Brain microvascular endothelial cell (primary cell): ENCODE results near the gene DUOX1.

Experiments
- DNase-seq: peaks from one replicate; pipeline ENCODE4 v3.0.0-alpha.2; 2020
- H3K27ac ChIP-seq: fragments of 250-450 bp; sonication (Bioruptor Pico); 2 replicates; pipeline ENCODE4 v1.5.1; 2020; ENCODE audit warnings: mild to moderate bottlenecking, moderate library complexity
- H3K27me3 ChIP-seq: fragments of 250-450 bp; sonication (Bioruptor Pico); replicated peaks from 2 replicates; pipeline ENCODE4 v1.5.1; 2020; ENCODE audit warnings: mild to moderate bottlenecking
- H3K36me3 ChIP-seq: fragments of 250-450 bp; sonication (Bioruptor Pico); replicated peaks from 2 replicates; pipeline ENCODE4 v1.5.1; 2020; ENCODE audit warnings: mild to moderate bottlenecking
- H3K4me3 ChIP-seq: 2 replicates; pipeline ENCODE4 v1.5.1; 2011; ENCODE audit warnings: low read depth, mild to moderate bottlenecking, control low read depth, low read length, moderate library complexity
- in situ Hi-C: cut with HindIII; loops from 2 replicates; pipeline ENCODE4 v1.10.0; 2017; ENCODE audit warnings: low sequenced_read_pairs, low pct_ligation_motif_present
- TF ChIP-seq, protein P1 (sequence below): IDR thresholded peaks from 2 replicates; pipeline ENCODE4 v1.5.1; 2011; ENCODE audit warnings: low read depth, mild to moderate bottlenecking, moderate library complexity, low read length, control low read depth, inconsistent platforms; ENCODE audit errors: missing control alignments

Gene DUOX1

DNA sequence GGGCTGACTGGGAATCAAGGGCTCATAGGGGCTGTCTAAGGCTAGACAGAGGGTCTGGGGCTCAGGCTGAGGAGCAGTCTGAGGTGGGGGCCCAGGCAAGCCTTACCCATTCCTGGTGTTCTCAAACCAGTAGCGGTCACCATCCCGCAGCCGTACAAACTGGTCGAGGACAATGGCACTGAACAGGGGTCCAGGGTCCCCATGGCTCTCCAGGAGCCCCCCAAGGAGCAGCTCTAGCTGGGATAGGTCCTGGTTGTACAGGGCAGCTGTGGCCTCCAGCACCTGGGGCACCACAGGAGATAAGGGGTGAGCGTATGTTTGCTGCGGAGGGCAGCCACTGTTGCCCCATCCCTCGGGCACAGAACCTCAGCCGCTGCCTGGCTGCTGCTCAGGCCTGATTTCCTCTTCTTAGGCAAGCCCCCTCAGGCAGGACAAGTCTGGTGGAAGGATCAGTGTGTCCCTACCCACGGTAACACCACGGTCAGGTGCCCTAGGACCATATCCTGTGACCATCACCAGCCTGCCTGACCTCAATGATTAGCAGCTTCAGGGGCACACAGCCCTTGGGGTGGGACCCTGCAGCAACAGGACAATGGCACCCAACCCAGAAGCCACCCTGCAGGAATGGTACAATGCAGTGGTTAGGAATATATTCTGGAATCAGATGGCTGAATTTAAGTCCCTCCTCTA lies 21.7 kb upstream of the DUOX1 start:
- TF ChIP-seq, protein P1, sequence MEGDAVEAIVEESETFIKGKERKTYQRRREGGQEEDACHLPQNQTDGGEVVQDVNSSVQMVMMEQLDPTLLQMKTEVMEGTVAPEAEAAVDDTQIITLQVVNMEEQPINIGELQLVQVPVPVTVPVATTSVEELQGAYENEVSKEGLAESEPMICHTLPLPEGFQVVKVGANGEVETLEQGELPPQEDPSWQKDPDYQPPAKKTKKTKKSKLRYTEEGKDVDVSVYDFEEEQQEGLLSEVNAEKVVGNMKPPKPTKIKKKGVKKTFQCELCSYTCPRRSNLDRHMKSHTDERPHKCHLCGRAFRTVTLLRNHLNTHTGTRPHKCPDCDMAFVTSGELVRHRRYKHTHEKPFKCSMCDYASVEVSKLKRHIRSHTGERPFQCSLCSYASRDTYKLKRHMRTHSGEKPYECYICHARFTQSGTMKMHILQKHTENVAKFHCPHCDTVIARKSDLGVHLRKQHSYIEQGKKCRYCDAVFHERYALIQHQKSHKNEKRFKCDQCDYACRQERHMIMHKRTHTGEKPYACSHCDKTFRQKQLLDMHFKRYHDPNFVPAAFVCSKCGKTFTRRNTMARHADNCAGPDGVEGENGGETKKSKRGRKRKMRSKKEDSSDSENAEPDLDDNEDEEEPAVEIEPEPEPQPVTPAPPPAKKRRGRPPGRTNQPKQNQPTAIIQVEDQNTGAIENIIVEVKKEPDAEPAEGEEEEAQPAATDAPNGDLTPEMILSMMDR: no peak
- Histone ChIP-seq H3K4me3 (no peak overlapping the region), H3K27me3 (peaks cover 31% of the 10 kb centered on the region), H3K36me3 (no peaks in the 10 kb centered on the region), H3K27ac (no peak overlapping the region)
- in situ Hi-C loops: no loop called here
- DNase-seq: no peak

DNA sequence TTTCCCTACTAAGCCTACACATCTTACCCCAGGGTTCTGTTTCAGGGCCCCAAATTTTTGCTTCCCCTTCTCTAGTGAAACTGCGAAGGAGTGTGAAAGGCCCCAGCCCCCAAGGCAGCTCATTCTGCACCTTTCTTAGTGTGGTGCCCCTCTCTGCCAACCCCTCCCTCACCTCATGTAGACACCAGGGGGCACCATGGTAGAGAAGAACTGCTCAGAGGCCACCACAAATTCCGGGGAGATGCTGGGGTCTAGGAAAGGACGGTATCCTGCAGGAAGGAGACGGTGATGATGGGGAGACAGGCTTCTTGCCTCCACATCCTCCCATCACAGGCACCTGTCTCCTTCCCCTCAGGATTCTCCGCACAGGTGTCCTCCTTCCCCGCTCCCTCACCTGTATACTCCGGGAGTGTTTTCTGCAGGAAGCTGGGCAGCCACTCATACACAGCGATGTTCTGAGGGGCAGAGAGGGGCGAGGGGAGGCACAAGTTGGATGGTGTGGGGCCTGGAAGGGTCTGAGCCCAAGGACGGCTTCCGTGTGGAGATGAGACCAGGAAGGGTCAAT lies 19.5 kb upstream of the DUOX1 start:
- no peak for DNase-seq
- no peaks in the 10 kb centered on the region for H3K36me3 ChIP-seq
- H3K27me3 ChIP-seq: peaks cover 54% of the 10 kb centered on the region
- H3K27ac ChIP-seq: no peak overlapping the region
- H3K4me3 ChIP-seq: no peak overlapping the region
- TF ChIP-seq, protein P1: peak; percentile 39
- in situ Hi-C loops: no loop called here

DNA sequence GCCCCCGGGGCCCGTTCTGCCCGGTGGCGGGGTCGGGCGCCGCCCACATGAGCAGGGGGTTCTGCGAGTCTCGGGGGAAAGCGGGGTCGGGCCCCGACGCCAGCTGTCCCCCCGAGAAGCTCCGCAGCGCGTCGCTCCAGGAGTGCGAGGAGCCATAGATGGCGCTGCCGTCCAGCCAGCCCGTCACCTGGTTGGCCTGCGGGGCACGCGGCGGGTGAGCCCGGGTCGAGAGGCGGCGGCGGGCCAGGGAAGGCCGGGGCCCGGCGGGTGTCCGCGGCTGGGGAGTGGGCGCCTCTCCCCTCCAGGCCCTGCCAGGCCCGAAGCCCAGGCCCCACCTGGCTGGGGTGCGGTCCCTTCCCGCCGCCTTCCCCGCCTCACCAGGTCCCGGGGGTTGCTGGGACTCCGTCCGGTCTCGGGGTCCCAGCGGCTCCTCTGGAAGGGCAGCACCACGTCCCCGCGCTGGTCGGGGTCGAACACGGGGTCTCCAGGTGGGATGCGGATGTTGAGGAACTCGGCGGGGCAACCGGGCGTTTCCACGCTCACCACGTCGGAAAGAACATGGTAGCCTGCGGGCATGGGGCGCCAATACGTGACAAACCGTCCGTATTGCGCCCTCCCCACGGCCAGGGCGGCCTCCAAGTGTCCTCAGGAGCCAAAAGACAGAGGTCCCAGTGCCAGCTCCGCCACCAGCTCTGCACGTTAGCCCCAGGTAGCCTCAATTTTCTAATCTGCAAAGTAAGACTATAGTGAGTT lies 18.2 kb upstream of the DUOX1 start:
- in situ Hi-C loops: no loop called here
- TF ChIP-seq, protein P1: no peak
- H3K27me3 ChIP-seq: peaks cover 66% of the 10 kb centered on the region
- DNase-seq: no peak
- H3K27ac ChIP-seq: no peak overlapping the region
- no peaks in the 10 kb centered on the region for H3K36me3 ChIP-seq
- no peak overlapping the region for H3K4me3 ChIP-seq

DNA sequence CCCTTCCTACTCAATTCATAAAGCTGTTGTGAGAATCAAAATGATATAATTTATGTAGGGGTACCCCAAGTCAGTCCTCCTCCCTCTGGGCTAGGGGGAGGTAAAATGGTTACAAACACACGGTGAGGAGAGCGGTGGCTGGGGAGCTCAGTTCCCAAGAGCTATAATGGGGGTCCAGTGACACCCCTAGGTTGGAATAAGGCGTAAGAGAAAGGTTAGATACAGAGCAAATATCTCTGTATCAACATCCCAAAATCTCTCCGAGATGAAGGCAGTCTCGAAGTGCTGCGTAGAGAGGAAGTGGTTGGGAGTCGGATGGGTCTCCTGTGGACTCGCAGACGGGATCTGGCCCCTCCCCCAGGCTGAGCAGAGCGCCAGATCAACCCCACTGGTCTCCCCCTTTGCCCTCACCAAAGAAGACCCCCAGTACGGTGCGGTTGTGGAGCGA lies 17.6 kb upstream of the DUOX1 start:
- Histone ChIP-seq H3K27me3 (peaks cover 72% of the 10 kb centered on the region), H3K27ac (no peak overlapping the region), H3K36me3 (no peaks in the 10 kb centered on the region), H3K4me3 (no peak overlapping the region)
- TF ChIP-seq, protein P1: no peak
- DNase-seq: no peak
- in situ Hi-C loops: no loop called here

DNA sequence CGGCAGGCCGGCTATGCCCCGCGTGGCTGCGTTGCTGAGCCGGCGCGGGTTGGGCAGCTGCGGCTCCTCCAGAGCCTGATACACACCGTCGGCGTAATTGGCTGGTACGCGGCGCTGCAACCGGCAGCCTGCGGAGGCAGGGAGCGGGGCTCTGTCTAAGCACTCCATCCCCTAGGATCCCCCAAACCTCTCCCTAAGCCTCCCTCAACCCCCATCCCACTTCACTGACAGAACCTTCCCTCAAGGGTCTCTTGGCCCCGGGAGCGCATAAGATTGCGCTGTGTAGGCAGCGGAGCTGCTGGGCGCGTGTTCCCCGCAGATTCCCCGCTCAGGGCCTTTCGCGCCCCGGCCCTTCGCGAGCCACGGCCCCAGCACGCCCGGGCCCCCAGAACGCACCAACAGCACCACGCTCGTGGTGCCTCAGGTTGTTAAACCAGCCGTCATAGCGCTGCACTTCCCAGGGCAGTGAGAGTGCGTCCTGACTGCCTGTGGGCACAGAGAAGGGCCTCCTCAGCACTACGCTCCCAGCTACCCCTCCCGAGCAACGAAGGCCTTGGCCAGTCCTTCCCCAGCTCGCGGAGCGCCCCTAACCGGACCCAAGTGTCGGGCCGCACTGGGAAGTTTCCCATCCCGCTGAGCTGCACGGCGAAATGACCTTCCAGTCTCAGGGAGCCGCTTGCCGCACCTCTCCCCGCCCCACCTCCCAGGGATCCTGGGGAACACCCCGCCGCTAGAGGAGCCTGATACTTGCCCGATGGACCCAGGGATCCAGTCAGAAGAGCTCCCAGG lies 17.0 kb upstream of the DUOX1 start:
- TF ChIP-seq, protein P1: no peak
- H3K27me3 ChIP-seq: peaks cover 77% of the 10 kb centered on the region
- no peak overlapping the region for H3K4me3 ChIP-seq
- no peaks in the 10 kb centered on the region for H3K36me3 ChIP-seq
- in situ Hi-C loops: no loop called here
- H3K27ac ChIP-seq: no peak overlapping the region
- DNase-seq: no peak
